DND-41 (cell line): ENCODE data around the gene CRYBG1.
"Not testable (repeated sequence)": the region's sequence is repeated elsewhere in the genome, so short reads cannot be mapped to it uniquely, and the experiment has no call there.

Experiments
- ATAC-seq: fragments of 200-7000 bp; cut with Tn5 transposase; 3 replicates; pipeline ENCODE4 v1.9.1; 2021; ENCODE audit warnings: low read depth; ENCODE audit not compliant: insufficient read depth
- DNase-seq: peaks from one replicate; pipeline ENCODE4 v3.0.0-alpha.2; 2020
- H2AFZ ChIP-seq: 2 replicates; pipeline ENCODE4 v1.6.0; 2012; ENCODE audit warnings: low read depth, low read length
- H3K27ac ChIP-seq: 2 replicates; pipeline ENCODE4 v1.5.1; 2012; ENCODE audit warnings: low read length, inconsistent platforms
- H3K27me3 ChIP-seq: fragments of 200-600 bp; sonication (generic); 2 replicates; pipeline ENCODE4 v1.6.0; 2012; ENCODE audit warnings: low read length, mild to moderate bottlenecking, inconsistent platforms; ENCODE audit not compliant: insufficient read depth, poor library complexity
- H3K36me3 ChIP-seq: 2 replicates; pipeline ENCODE4 v1.5.1; 2012; ENCODE audit warnings: low read length, inconsistent platforms; ENCODE audit not compliant: insufficient read depth
- H3K4me1 ChIP-seq: 2 replicates; pipeline ENCODE4 v1.5.1; 2012; ENCODE audit warnings: mild to moderate bottlenecking, low read length; ENCODE audit not compliant: insufficient read depth
- H3K4me2 ChIP-seq: 2 replicates; pipeline ENCODE4 v1.6.0; 2012; ENCODE audit warnings: mild to moderate bottlenecking, moderate library complexity, low read length, inconsistent platforms; ENCODE audit not compliant: insufficient read depth
- H3K4me3 ChIP-seq, 2 experiments: fragments of 200-600 bp in 1 of 2; shearing (Covaris generic) in 1 of 2; 2 replicates each; pipeline ENCODE4 v1.5.1; 2012 to 2016; ENCODE audit warnings: inconsistent platforms in 2 of 2, low read length in 2 of 2, mild to moderate bottlenecking in 2 of 2, low read depth in 1 of 2, moderate library complexity in 1 of 2
- H3K79me2 ChIP-seq: 2 replicates; pipeline ENCODE4 v1.6.0; 2012; ENCODE audit warnings: low read length, inconsistent platforms; ENCODE audit not compliant: insufficient read depth
- H3K9ac ChIP-seq: 2 replicates; pipeline ENCODE4 v1.6.0; 2012; ENCODE audit warnings: low read depth, mild to moderate bottlenecking, inconsistent platforms, low read length, moderate library complexity
- H3K9me3 ChIP-seq: 2 replicates; pipeline ENCODE4 v1.5.1; 2012; ENCODE audit warnings: low read length, moderate library complexity, mild to moderate bottlenecking, inconsistent platforms; ENCODE audit not compliant: insufficient read depth, severe bottlenecking
- H4K20me1 ChIP-seq: 2 replicates; pipeline ENCODE4 v1.6.0; 2012; ENCODE audit warnings: low read length; ENCODE audit not compliant: insufficient read depth
- EZH2 ChIP-seq: IDR thresholded peaks from 3 replicates; pipeline ENCODE4 v1.6.1; 2012; ENCODE audit warnings: borderline replicate concordance, low read depth, mild to moderate bottlenecking, moderate library complexity, low read length, inconsistent platforms; ENCODE audit not compliant: severe bottlenecking
- TF ChIP-seq, protein P1 (sequence below): IDR thresholded peaks from 2 replicates; pipeline ENCODE4 v1.5.1; 2012; ENCODE audit warnings: borderline replicate concordance, low read length, moderate library complexity, mild to moderate bottlenecking; ENCODE audit not compliant: poor library complexity, severe bottlenecking; ENCODE audit errors: extremely low read depth

The CRYBG1 gene

DNA sequence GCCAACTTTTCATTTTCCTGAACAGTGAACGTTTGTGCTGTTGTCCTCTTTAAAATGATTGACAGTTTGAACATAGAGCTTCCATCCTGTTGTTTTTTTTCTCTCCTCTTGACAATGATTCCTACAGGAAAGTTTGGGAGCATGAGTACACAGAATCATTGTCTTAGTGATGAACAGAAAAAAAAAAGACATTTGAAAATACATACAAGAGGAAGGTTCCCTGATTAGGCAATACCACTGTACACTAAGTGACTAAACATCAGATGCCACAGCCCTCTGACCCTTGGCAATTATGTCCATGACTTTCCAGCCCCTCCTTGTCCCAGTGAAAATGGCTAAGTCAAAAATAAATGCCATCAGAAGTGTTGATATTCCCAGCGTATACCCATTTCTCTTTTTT lies 197.3 kb downstream of the CRYBG1 start:
- Histone ChIP-seq H3K79me2 (no peaks in the 10 kb centered on the region), H3K36me3 (peaks cover 54% of the 10 kb centered on the region), H3K9ac (no peak overlapping the region), H4K20me1 (no peaks in the 10 kb centered on the region), H3K27ac (no peak overlapping the region), H3K4me2 (no peak overlapping the region), H3K9me3 (no peaks in the 10 kb centered on the region), H3K4me1 (no peaks in the 10 kb centered on the region), H3K27me3 (no peaks in the 10 kb centered on the region), H2AFZ (no peak overlapping the region), H3K4me3 (no peak overlapping the region)
- ATAC-seq, result no peak
- TF ChIP-seq, protein P1, sequence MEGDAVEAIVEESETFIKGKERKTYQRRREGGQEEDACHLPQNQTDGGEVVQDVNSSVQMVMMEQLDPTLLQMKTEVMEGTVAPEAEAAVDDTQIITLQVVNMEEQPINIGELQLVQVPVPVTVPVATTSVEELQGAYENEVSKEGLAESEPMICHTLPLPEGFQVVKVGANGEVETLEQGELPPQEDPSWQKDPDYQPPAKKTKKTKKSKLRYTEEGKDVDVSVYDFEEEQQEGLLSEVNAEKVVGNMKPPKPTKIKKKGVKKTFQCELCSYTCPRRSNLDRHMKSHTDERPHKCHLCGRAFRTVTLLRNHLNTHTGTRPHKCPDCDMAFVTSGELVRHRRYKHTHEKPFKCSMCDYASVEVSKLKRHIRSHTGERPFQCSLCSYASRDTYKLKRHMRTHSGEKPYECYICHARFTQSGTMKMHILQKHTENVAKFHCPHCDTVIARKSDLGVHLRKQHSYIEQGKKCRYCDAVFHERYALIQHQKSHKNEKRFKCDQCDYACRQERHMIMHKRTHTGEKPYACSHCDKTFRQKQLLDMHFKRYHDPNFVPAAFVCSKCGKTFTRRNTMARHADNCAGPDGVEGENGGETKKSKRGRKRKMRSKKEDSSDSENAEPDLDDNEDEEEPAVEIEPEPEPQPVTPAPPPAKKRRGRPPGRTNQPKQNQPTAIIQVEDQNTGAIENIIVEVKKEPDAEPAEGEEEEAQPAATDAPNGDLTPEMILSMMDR, result no peak
- no peak for TF ChIP-seq EZH2
- no peak for DNase-seq

DNA sequence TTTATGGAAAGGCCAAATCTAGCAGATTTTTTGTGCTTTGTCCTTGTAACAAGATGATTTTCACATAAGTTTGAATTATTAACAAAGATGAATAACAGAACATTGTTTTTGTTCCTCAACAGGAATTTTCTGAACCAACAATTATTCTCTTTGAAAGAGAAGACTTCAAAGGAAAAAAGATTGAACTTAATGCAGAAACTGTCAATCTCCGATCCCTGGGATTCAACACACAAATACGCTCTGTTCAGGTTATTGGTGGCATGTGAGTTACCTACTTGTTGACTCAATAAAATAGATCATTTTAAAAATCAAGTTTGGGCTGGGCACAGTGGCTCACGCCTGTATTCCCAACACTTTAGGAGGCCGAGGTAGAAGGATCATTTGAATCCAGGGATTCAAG lies 197.8 kb downstream of the CRYBG1 start:
- TF ChIP-seq EZH2, result no peak
- TF ChIP-seq, protein P1, result no peak
- DNase-seq, result no peak
- peaks cover 54% of the 10 kb centered on the region for H3K36me3 ChIP-seq

DNA sequence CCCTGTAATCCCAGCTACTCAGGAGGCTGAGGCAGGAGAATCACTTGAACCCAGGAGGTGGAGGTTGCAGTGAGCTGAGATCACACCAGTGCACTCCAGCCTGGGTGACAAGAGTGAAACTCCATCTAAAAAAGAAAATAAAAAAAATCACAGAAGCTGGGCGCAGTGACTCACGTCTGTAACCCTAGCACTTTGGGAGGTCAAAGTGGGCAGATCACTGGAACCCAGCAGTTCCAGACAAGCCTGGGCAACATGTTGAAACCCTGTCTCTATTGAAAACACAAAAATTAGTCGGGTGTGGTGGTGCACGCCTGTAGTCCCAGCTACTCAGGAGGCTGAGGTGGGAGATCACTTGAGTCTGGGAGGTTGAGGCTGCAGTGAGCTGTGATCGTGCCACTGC lies 199.1 kb downstream of the CRYBG1 start:
- not testable (repeated sequence) for H4K20me1 ChIP-seq, H3K4me1 ChIP-seq, ATAC-seq, H3K79me2 ChIP-seq, H3K4me3 ChIP-seq, H3K9ac ChIP-seq, H3K9me3 ChIP-seq, H3K4me2 ChIP-seq, DNase-seq, H3K27me3 ChIP-seq, H2AFZ ChIP-seq, H3K27ac ChIP-seq
- H3K36me3 ChIP-seq, result peaks cover 51% of the 10 kb centered on the region; the same call in 1 of the 2 replicates

More for the DNA sequence above, 197.8 kb downstream of the CRYBG1 start:
- H3K27ac ChIP-seq, result no peak overlapping the region
- ATAC-seq, result no peak
- H3K79me2 ChIP-seq, result no peaks in the 10 kb centered on the region
- no peak overlapping the region for H2AFZ ChIP-seq
- no peaks in the 10 kb centered on the region for H3K4me1 ChIP-seq
- H3K27me3 ChIP-seq, result no peaks in the 10 kb centered on the region
- H4K20me1 ChIP-seq, result no peaks in the 10 kb centered on the region
- no peaks in the 10 kb centered on the region for H3K9me3 ChIP-seq
- H3K4me2 ChIP-seq, result no peak overlapping the region
- no peak overlapping the region for H3K4me3 ChIP-seq
- no peak overlapping the region for H3K9ac ChIP-seq

DNA sequence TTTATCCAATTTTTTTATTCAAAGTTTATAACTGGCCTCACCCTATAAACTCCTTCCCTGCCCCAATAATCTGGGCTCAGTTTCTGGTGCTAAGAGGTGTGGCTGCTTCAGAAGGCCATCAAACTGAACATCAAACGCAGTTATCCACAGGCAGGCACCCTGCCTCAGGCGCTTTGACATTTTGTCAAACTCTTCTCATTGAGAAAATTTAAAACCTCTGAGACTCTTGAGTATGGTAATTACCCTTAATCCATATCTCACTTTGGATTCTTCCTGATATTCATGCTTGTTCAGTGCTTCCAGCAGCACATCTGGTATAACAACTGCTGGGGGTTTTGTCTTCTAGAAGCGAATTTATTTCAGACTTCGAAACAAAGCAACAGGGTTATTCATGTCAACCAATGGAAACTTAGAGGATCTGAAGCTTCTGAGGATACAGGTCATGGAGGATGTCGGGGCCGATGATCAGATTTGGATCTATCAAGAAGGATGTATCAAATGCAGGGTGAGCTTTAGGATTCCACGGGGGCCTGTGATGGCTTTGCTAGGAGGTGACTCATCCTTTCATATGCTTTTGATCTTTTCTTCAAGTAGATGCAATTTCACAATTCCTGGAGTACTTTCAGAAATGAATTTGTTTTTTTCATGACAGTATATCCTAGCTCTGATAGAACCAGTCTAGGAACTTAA lies 200.6 kb downstream of the CRYBG1 start:
- no peak for DNase-seq

More for the DNA sequence above, 200.6 kb downstream of the CRYBG1 start:
- Histone ChIP-seq H3K36me3 (peaks cover 52% of the 10 kb centered on the region; the same call in 1 of the 2 replicates), H3K27me3 (no peaks in the 10 kb centered on the region), H4K20me1 (no peaks in the 10 kb centered on the region), H3K9ac (no peak overlapping the region), H3K4me3 (no peak overlapping the region), H3K27ac (no peak overlapping the region), H3K79me2 (no peaks in the 10 kb centered on the region), H2AFZ (no peak overlapping the region), H3K4me2 (no peak overlapping the region), H3K4me1 (no peaks in the 10 kb centered on the region), H3K9me3 (no peaks in the 10 kb centered on the region)
- TF ChIP-seq, protein P1, result no peak
- no peak for TF ChIP-seq EZH2
- no peak for ATAC-seq
